Raji (cell line): Measurements from ENCODE around the gene MOK.

Experiments
- POLR2A ChIP-seq: IDR thresholded peaks from 2 replicates; pipeline ENCODE4 v1.6.1; 2011; ENCODE audit warnings: low read depth, low read length, control low read depth; ENCODE audit not compliant: insufficient read depth

MOK gene

DNA sequence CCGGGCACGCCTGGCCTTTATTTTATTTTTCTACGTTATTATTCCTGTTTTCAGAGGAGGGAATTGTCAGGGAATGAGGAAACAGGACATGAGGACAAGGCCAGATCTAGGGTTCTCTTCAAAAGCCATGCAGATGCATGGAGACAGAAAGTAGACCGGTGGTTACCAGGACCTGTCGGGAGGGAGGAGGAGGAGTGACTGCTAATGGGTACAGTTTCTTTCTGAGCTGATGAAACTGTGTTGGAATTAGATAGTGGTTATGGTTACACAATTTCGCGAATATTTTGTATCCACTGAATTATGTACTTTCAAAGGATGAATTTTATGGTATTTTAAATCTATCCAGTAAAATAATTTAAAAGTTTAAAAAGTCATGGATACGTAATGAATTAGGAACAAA lies 25.8 kb upstream of the MOK start:
- TF ChIP-seq POLR2A, result no peak

DNA sequence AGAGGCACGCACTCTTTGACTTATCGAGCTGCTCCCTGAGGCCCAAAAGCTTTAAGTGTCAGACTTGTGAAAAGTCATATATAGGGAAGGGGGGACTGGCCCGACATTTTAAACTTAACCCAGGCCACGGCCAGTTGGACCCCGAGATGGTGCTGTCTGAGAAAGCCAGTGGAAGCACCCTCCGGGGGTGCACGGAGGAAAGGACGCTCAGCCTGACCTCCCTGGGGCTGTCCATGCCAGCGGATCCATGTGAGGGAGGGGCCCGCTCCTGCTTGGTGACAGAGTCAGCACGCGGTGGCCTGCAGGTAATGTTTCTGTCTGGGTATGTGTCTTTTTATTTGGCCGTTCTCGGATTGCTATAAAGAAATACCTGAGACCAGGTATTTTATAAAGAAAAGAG lies 21.6 kb upstream of the MOK start:
- TF ChIP-seq POLR2A, result no peak

DNA sequence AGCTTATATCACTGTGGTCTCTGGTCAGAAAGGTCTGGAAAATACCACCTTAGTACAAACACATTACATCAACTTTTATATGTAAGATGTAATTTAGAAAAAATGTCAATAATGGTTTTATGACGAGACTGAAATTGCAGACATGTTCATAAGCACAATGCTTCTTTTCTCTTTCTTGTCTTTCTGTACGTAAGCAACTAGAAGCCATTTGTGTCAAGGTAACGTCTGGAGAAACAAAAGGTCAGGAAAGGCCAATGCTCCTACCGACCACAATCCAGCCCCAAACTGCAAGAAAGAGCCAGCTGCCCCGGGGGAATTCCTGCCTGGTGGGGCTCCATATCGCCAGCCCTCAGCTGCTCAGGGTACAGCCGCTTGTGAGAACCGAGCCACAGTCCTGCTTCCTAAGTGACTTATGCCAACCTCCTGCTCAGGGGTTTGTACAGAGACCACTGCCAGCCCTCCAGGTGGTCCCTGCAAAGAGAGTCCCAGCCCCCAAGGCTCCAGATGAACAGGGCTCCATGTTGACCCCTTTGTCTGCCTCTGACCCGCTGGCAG lies 20.9 kb upstream of the MOK start:
- no peak for TF ChIP-seq POLR2A

DNA sequence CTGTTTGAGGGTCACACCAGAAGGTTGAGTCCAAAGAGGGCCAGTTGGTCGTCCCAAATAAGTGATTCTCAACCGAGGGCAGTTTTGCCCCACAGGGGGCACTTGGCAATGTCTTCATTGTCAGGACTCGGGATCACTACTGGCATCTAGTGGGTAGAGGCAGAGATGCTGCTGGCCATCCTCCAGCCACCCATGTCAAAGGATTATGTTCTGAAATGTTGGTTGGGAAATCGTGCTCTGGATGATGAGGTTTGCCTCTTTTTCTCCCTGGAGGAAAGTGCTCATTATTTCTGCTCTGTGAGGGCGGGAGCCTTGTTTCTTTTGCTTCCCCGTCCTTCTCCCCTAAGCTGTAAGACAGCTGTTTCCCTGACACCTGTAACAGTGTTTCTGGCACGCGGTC lies 18.1 kb upstream of the MOK start:
- TF ChIP-seq POLR2A, result no peak

DNA sequence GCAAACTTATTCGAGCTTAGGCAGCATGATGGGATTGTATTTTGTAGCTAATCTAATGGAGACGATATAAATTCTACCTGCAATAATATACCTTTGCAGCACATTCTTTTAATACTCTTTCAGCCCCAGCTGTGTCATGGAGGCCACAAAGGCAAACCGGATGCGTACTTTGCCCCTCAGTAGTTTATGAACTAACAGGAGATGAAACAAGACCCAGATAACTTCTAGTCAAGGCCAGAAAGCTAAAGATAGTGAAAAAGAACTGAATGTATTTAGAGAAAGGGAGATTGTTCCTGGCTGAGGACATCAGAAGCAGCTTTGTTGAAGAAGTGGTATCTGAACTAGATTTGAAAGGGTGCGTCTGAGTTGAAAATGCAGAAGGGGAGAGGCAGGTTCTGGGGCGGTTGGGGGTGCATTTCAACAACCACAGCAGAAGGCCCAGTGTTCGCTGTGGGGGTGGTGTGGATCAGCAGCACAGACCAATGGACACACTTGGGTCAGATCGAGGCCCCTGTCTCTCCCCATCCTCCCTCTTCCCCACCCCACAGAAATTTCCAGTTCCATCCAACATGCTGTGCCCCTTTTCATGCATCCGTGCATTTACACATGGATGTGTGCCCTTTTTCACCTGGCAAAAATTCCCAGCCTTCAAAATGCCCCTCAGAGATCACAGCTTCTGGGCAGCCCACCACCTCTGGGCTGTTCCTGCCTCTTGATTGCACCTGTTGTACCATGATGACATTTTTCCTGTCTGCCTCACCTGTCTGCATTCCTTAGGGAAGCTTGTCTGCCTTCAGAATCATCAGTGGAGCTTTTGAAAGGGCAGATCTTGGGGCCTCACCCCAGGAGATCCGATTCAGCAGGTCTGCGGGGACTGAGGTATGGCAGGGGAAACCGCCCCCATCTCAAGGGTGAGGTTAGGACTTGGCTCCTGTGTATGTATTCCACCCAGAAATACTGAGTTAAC lies 16.8 kb upstream of the MOK start:
- TF ChIP-seq POLR2A, result no peak

DNA sequence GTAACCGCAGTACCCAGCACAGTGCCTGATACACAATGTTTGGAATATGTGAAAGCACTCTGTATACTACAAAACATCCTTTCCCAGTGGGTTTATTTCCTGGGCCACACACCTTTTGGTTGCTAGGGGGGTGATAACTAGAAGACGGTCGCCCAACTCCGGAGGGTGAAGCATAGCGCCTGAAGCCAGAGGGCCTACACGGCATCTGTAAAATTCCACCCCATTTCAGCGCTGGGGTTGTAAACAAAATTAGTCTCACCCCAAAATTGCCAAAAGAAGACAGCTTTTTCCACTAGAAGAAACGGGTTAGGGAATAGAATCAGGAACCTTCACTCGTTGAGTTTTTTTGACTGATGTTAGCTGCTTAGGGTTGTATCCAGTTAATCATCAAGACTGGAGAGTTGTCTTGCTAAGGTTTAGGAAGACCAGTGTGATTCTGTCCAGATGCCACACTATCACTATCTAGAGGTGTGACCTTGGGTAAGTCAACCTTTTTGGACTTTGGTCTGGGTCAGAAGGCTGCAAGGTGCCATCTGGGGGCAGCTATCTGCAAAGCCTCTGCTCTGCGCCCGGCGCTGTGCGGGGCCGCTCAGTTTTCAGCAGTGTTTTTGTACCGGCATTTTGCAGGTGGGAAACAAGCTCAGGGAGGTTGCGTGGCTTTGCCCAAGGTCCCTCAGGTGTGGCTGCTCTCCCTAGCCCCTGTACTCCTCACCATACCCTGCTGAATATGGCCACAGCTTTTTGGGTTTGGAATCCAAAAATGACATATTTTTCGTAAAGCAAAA lies 15.9 kb upstream of the MOK start:
- TF ChIP-seq POLR2A, result no peak

DNA sequence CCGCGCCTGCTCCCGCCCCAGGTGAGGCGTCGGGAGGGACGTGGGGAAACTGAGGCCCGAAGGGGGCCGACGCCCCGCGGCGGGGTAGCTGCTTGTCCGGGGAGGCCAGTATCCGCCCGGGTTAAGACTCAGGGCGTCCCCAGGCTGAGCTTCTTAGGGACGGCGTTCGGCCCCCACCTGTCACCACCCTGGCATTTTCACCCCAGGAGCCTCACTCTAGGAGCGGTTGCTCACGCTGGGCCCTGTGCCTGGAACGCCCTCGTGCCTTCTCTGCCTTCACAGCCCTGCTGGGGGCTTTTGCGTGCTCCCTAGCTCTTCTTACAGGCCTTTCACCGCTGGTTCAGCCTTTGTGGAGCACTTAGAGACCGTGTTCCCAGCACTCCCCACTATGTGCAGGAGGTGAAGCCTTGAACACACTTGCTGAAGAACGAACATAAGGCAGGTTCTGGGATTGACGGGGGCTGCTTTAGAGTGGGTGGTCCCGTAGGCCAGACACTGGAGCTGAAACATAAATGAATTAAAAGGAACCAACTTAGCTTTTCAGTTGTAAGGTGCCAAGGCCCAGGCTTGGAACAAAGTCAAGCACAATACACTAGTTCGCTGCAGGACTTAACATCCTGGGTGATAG lies 15.2 kb upstream of the MOK start:
- TF ChIP-seq POLR2A, result no peak

DNA sequence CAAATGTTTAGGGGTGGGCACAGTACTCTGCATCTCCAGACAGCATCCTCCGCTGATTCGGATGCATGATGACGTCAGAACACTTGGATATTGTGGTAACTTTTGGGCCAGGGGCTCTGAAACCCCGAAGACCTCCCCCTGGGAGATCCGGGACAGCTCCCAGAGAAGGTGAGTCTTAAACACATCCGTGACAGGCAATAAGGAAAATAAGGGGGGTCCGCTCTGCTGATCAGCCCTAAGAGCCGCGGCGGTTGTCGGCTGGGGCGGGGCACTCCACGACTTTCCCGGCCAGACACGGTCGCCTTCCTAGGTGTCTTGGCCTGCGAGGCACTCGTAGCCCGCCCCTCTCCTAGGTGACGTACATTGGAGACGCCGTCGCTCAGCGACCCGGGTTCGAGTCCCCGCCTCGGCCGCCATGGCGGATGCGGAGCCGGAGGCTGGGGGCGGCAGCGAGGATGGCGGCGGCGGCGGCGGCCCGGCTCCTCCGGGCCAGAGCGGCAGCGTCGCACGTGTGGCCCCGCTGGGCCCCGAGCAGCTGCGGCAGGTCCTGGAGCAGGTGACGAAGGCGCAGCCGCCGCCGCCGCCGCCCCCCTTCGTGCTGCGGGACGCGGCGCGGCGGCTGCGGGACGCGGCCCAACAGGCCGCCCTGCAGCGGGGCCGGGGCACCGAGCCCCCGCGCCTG lies 14.5 kb upstream of the MOK start, which contains the start of gene ZNF839:
Gene ZNF839, plus strand, starts transcription at position 396 of the 682 bp plus-strand sequence. Its CDS starts 20 bp downstream, at position 416.
- TF ChIP-seq POLR2A, result peak; percentile 61

DNA sequence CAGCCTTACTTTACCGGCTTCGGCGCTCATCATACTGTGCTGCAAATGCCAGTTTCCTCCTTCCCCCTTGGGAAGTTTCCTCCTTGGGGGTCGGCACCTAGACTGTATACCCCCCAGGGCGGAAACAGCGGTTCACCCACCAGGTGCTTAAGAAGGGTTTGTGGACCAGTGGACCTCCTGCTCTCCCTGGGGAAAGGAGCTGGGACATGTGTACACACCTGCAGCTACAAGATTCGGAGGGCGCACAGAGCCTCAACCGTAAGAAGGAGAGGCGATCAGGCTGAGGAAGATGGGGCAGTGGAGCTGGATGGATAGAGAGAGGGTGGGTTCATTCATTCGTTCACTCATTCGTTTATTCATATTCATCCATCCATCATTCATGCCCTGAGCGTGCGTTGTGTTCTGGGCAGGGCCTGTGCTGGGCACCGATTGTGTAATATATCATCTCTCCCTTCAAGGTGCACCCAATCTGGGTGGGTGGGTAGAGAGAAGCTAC lies 13.9 kb upstream of the MOK start:
- TF ChIP-seq POLR2A, result no peak

DNA sequence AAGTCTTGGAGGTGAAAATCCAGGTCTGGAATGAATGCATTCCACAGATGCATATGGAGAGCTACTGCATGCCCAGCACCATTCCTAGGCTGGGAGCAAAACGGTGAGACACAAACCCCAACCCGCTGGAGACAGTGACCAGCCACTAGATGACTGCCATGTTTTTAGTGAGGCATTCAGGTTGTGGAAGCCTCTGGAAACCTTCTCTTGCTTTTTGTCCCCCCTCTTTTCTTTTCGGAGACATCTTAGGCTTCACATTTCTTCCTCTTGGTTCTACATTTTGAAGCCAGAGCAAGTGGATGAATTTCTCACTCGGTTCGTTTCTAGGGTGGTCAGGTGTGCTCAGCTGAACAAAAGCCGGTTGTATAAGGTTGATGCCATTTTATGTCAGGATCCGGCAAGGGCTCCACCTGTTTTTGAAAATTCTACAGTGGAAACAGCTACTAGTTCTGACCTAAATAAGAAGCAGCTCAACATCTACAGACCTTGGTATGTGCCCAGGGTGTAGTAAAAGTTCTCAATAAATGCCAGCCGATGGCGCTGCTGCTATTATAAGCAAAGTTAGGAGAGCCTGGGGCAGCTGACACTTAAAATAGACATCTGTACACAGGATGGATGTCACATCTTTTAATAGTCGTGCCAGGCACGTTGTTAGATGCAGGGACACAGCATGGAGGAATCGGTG lies 12.7 kb upstream of the MOK start:
- TF ChIP-seq POLR2A, result no peak

DNA sequence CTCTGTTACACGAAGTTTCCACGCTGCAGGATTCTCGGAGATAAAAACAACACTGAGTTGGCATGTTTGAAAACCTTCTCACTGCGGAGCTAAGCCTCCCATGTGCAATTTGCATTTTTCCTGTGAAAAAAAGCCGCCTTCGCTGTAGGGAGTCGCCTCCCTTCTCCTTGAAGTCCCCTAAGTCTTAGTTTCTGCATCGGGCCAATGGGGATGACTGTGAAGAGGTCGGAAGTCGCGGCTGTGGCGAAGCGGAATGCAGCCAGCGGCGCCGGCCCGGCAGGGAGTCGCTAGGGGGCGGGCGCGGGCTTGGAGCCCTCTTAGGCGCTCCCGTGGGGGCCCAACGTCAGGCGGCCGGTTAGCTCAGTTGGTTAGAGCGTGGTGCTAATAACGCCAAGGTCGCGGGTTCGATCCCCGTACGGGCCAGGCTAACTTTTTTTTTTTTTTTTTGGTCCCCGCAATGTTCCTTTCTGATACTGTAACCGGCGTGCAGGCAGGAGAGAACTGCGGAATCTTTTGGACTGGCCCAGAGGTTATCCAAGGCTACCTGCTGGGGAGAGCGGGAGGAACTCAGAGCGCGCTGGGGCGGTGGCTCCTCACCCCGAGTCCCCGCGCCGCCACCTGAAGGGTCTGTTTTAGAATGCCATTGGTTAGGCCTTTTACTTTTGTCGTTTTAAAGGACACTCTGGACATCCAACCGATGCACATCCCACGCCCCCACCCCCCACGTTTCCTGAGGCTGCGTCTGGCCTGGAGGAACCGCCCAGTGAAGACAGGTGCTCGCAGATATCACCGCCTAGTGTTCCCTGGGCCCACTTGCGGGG lies 12.0 kb upstream of the MOK start:
- peak; percentile 47 for TF ChIP-seq POLR2A

DNA sequence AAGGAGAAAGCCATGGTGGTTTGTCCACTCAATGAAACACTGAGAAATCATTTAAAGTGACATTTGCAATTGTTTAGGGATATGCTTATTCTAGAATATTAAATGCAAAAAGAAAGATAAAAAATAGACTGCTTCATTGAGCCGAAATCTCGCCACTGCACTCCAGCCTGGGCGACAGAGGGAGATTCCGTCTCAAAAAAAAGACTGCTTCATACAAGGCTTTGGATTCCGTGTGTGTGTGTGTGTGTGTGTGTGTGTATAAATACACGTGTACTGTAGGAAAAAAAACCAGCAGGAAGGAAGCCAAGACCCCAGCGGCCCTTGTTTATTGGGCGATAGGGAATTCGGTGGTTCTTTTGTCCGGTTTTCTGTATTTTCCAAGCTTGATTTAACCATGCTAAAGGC lies 11.4 kb upstream of the MOK start:
- TF ChIP-seq POLR2A, result no peak

DNA sequence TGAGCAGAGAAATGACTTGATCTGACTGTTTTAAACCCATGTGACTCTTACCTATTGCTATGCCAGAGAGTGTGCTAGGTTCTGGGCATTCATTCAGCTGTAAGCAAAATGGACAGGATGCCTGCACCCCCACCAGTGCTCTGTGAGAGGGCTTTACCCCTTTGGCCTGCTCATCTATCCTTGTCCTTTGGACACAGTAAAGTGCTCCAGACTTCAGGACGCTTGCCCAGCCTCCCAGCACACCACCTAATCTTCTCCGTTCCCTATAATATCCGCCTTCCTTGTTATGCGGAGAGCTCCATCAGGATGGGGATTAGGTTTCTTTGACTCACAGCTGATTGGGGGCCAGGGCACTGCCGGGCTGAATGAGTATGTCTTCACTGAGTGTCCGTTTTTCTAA lies 10.2 kb upstream of the MOK start:
- TF ChIP-seq POLR2A, result no peak

DNA sequence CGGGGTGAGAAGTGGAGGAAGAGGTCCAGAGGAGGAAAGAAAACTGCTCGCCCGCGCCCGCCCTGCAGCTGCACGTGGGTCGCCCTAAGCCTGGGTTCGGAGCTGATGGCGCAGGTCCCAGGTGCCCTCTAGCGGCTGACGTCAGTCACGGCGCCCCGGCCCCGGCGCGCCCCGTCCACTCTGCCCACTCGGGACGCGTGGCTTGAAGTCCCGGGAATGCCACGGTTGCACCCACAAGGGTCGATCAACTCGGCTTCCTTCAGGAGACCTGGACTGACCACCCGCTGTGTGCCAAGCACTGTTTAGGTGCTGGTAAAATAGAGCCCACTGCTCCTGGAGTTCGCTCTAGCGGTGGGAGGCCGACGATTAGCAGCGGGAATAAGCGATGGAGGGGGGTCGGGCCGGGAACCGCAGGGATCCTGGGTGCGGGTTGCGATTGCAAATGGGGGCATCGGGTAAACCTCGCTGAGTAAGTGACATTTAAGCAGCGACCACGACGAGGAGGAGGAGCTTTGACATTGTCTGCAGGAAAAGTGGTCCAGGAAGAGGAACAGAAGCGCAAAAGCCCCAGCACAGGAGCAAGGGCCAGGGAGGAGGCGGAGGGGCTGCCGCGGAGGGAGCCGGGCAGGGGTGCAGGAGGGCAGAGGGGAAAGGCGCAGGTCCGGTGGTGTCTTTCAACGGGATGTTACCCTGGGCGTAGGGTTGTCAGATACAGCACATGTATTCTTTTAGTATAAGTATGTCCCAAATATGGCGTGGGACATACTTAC lies 9.5 kb upstream of the MOK start:
- no peak; the same call in 1 of the 2 replicates for TF ChIP-seq POLR2A
